GM12865 (cell line): Measurements from ENCODE around the gene MAL.
"Not testable (repeated sequence)": the region's sequence is repeated elsewhere in the genome, so short reads cannot be mapped to it uniquely, and the experiment has no call there.

Experiments
- DNase-seq: peaks from one replicate; pipeline ENCODE4 v3.0.0; 2010; ENCODE audit warnings: low read depth
- H3K4me3 ChIP-seq: 2 replicates; pipeline ENCODE4 v1.5.1; 2011; ENCODE audit warnings: mild to moderate bottlenecking, low read depth, low read length, control low read depth
- CTCF ChIP-seq: IDR thresholded peaks from 2 replicates; pipeline ENCODE4 v1.5.1; 2011; ENCODE audit warnings: low read length, control low read depth, low read depth, inconsistent platforms; ENCODE audit not compliant: insufficient read depth; ENCODE audit errors: missing control alignments

Gene MAL

GRCh38 chr2:95087379-95087778, 61.9 kb downstream of the MAL start:
- no peak for TF ChIP-seq CTCF
- no peak for DNase-seq
- H3K4me3 ChIP-seq = no peak overlapping the region

- TF ChIP-seq CTCF = no peak
- no peak overlapping the region for H3K4me3 ChIP-seq
- no peak for DNase-seq
These were observed 66.5 kb downstream of the MAL start for GRCh38 chr2:95091885-95092555.

- DNase-seq, H3K4me3 ChIP-seq: not testable (repeated sequence)
These were observed 72.8 kb downstream of the MAL start for GRCh38 chr2:95098273-95098672.

- DNase-seq = no peak
- no peak overlapping the region for H3K4me3 ChIP-seq
- TF ChIP-seq CTCF = no peak
These were observed 74.4 kb downstream of the MAL start for GRCh38 chr2:95099910-95100309.
